H1 (cell line): ENCODE results near the gene TUT7.

Source experiments
- ATF3 ChIP-seq: IDR thresholded peaks from 2 replicates; pipeline ENCODE4 v1.6.1; 2011; ENCODE audit warnings: low read depth, mild to moderate bottlenecking, low read length; ENCODE audit not compliant: insufficient read depth
- CTCF ChIP-seq, 3 experiments: IDR thresholded peaks; 1 replicate in 2 of 3; 2 replicates in 1 of 3; pipeline versions ENCODE4 v1.5.1 to v1.6.1; 2011; ENCODE audit warnings: low read length in 3 of 3, mild to moderate bottlenecking in 3 of 3, inconsistent platforms in 2 of 3, low read depth in 1 of 3, moderate library complexity in 1 of 3; ENCODE audit not compliant: insufficient read depth in 1 of 3; ENCODE audit errors: control extremely low read depth in 1 of 3
- EZH2 ChIP-seq: fragments of 200-600 bp; sonication (generic); IDR thresholded peaks from 2 replicates; pipeline ENCODE4 v1.7.1; 2012; ENCODE audit warnings: low read depth, mild to moderate bottlenecking, moderate library complexity, low read length, inconsistent platforms; ENCODE audit not compliant: severe bottlenecking
- MAFK ChIP-seq: IDR thresholded peaks from 2 replicates; pipeline ENCODE4 v1.6.1; 2012; ENCODE audit warnings: low read depth, mild to moderate bottlenecking, improper control_type of control experiment, low read length
- POLR2A ChIP-seq, 2 experiments: IDR thresholded peaks; 1 replicate in 1 of 2; 2 replicates in 1 of 2; pipeline ENCODE4 v1.6.1; 2011; ENCODE audit warnings: low read depth in 2 of 2, low read length in 2 of 2, mild to moderate bottlenecking in 2 of 2; ENCODE audit errors: control extremely low read depth in 1 of 2
- POLR2AphosphoS5 ChIP-seq: IDR thresholded peaks from 2 replicates; pipeline ENCODE4 v1.6.1; 2011; ENCODE audit warnings: low read depth, low read length
- SAP30 ChIP-seq: fragments of 300-600 bp; sonication (generic); IDR thresholded peaks from 2 replicates; pipeline ENCODE4 v1.7.1; 2012; ENCODE audit warnings: low read length, moderate library complexity, mild to moderate bottlenecking, inconsistent platforms; ENCODE audit not compliant: insufficient read depth, insufficient replicate concordance
- SP1 ChIP-seq: IDR thresholded peaks from 2 replicates; pipeline ENCODE4 v1.6.1; 2011; ENCODE audit warnings: low read depth, low read length

DNA sequence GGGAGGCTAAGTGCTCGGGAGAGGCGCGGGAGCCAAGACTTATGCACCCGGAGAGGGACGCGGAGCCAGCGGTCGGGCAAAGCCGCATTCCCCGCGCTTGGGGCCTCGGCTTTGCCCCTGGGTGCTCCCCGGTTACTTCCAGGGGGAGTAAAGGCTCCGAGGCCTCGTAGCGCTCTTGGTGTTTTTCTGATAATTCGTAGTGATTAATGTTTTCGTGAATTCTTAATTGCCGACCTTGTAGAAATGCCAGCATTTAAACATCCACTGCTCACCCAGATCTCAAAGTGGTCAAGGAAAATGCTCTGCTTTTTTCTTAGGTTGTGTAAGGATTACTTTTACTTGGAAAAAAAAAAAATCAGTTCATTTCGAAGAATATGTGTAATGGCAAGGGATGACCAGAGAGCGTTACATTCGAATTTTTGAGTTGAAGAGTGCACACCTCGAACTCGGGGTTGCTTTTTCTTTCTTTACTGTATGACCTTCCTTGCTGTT is 654 bp upstream of the TUT7 start:
- TF ChIP-seq CTCF (IDR thresholded peaks at IDR 0.05; ENCODE audit: control extremely low read depth in 1 of 3, insufficient read depth in 1 of 3, low read depth in 1 of 3, low read length in 3 of 3): no peak
- TF ChIP-seq POLR2A (IDR thresholded peaks at IDR 0.05; ENCODE audit: control extremely low read depth in 1 of 2, low read depth in 2 of 2, low read length in 2 of 2): no peak
- no peak for TF ChIP-seq MAFK
- TF ChIP-seq ATF3: no peak
- TF ChIP-seq POLR2AphosphoS5: no peak
- TF ChIP-seq EZH2: no peak
- no peak for TF ChIP-seq SAP30
- TF ChIP-seq SP1: no peak
